ENCODE measurements around the gene DOCK4. TPM values are rescaled to one million over a fixed set of nuclear protein-coding genes. Genes with fewer than 3 reads are reported as not detected.

Gene DOCK4
- total RNA-seq, 1 donor from 2014 or later: 60.3 TPM

DNA sequence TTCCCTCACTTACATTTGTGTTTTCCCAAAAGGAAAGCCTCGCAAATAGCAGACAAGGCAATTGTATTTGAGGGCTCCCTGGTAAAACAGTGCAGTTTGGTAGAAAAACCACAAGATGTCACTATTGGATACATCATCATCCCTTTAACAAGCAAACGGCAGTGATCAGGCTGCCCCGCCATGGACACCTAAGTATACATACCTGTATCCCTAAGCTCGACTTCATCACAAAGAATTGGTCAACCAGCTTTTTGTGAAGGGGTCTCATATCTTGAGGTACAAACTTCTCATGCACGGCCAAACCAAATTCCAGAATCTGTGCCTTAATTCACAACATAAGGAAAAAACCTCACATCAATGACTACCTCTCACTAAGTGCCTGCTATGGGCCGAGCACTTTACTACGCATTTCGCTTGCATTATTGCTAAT is 464.4 kb downstream of the DOCK4 start:
- TF ChIP-seq, protein P1, sequence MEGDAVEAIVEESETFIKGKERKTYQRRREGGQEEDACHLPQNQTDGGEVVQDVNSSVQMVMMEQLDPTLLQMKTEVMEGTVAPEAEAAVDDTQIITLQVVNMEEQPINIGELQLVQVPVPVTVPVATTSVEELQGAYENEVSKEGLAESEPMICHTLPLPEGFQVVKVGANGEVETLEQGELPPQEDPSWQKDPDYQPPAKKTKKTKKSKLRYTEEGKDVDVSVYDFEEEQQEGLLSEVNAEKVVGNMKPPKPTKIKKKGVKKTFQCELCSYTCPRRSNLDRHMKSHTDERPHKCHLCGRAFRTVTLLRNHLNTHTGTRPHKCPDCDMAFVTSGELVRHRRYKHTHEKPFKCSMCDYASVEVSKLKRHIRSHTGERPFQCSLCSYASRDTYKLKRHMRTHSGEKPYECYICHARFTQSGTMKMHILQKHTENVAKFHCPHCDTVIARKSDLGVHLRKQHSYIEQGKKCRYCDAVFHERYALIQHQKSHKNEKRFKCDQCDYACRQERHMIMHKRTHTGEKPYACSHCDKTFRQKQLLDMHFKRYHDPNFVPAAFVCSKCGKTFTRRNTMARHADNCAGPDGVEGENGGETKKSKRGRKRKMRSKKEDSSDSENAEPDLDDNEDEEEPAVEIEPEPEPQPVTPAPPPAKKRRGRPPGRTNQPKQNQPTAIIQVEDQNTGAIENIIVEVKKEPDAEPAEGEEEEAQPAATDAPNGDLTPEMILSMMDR (IDR thresholded peaks at IDR 0.05; ENCODE audit: partially characterized antibody, unreplicated experiment): peak; percentile 67
- Mint-ChIP-seq H3K4me3 (ENCODE audit: unreplicated experiment) (no peak overlapping the region), H3K4me1 (ENCODE audit: low read depth, unreplicated experiment) (peaks cover 2% of the 10 kb centered on the region), H3K27me3 (ENCODE audit: unreplicated experiment) (peaks cover 2% of the 10 kb centered on the region), H3K36me3 (ENCODE audit: unreplicated experiment) (no peaks in the 10 kb centered on the region), H3K9me3 (ENCODE audit: unreplicated experiment) (no peaks in the 10 kb centered on the region), H3K27ac (ENCODE audit: unreplicated experiment) (no peak overlapping the region)
- peak; percentile 40 for DNase-seq

DNA sequence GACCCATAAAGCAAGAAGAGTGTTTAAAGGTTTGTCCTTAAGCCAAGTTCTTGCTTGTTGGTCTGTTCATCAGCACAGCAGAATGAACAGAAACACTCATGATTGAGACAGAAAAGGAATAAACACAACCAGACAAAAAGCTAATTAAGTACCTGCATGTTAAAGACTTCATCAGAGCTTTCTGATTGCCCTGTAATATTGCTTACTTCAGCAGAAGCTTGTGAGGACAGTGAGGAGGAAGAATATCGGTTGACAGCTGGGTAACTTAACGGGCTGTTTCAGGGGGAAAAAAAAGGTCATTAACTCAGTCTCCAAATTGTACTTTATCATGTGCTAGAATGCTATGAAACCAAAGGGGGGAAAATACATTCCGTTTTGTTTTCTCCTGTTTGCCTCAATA is 465.3 kb downstream of the DOCK4 start:
- H3K27ac Mint-ChIP-seq (ENCODE audit: unreplicated experiment): no peak overlapping the region
- H3K27me3 Mint-ChIP-seq (ENCODE audit: unreplicated experiment): no peaks in the 10 kb centered on the region
- TF ChIP-seq, protein P1 (IDR thresholded peaks at IDR 0.05; ENCODE audit: partially characterized antibody, unreplicated experiment): no peak
- peaks cover 2% of the 10 kb centered on the region for H3K4me1 Mint-ChIP-seq (ENCODE audit: low read depth, unreplicated experiment)
- DNase-seq: no peak
- H3K4me3 Mint-ChIP-seq (ENCODE audit: unreplicated experiment): no peak overlapping the region
- H3K9me3 Mint-ChIP-seq (ENCODE audit: unreplicated experiment): no peaks in the 10 kb centered on the region
- H3K36me3 Mint-ChIP-seq (ENCODE audit: unreplicated experiment): no peaks in the 10 kb centered on the region

DNA sequence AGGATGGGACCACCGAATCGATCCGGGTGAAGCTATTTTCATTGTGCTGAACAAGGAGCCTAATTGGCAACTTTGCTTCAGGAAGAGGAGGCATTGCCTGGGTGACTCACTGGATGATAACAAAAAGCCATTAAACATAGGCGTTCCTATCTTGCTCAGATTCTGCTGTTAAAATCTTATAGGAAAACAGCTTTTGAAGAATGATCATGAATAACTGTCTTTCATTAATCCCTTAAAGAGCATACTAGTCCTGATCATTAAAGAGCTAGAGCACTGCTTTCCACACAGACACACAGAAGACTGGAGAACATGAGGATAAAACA is 469.7 kb downstream of the DOCK4 start:
- Mint-ChIP-seq H3K9me3 (ENCODE audit: unreplicated experiment) (peaks cover 2% of the 10 kb centered on the region), H3K4me1 (ENCODE audit: low read depth, unreplicated experiment) (peaks cover 12% of the 10 kb centered on the region), H3K36me3 (ENCODE audit: unreplicated experiment) (no peaks in the 10 kb centered on the region), H3K4me3 (ENCODE audit: unreplicated experiment) (no peak overlapping the region), H3K27ac (ENCODE audit: unreplicated experiment) (no peak overlapping the region), H3K27me3 (ENCODE audit: unreplicated experiment) (peaks cover 2% of the 10 kb centered on the region)
- TF ChIP-seq, protein P1 (IDR thresholded peaks at IDR 0.05; ENCODE audit: partially characterized antibody, unreplicated experiment): no peak
- no peak for DNase-seq

DNA sequence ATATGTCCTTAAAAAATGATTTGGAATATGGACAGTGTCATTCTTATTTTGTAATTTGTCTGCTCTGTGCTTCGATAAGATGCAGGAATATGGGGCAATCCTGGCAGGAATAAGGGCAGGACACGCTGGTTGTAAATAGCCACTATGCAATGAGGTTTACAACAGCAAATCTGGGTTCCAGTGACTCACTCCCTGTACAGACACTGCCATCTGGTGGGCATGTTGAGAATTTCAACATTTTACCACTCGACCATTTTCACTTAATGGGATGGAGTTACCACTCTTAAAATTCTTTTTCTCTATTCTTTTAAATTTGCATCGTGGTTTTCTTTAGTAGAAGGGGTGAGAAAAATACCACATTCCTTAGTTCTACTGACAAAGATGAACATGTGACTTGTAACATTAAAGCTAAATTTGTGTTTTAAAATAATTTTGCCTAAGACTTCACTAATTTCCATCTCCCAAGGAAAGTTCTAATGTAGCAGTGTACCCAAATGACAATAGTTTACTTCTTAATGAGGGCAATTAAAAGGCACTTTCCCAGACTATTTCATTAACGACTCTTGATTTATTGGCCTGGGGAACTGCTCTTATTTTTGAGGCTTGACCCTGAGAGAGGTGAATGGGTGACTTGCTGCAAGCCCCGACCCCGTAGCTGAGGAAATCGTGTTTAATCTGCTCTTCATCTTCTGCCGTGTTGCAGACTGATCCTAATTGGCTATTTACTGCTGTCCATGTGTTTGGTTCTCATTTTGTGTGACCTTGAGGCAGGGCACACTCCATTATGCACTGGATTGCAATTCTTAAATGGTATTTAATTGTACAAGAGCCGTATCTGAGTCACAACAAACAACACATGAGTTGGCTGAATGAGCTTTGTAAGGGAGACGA is 470.3 kb downstream of the DOCK4 start:
- Mint-ChIP-seq H3K36me3 (ENCODE audit: unreplicated experiment) (no peaks in the 10 kb centered on the region), H3K9me3 (ENCODE audit: unreplicated experiment) (peaks cover 2% of the 10 kb centered on the region), H3K27ac (ENCODE audit: unreplicated experiment) (no peak overlapping the region), H3K4me1 (ENCODE audit: low read depth, unreplicated experiment) (peaks cover 12% of the 10 kb centered on the region), H3K27me3 (ENCODE audit: unreplicated experiment) (peaks cover 2% of the 10 kb centered on the region), H3K4me3 (ENCODE audit: unreplicated experiment) (no peak overlapping the region)
- DNase-seq: peak; percentile 39
- TF ChIP-seq, protein P1 (IDR thresholded peaks at IDR 0.05; ENCODE audit: partially characterized antibody, unreplicated experiment): peak; percentile 95

DNA sequence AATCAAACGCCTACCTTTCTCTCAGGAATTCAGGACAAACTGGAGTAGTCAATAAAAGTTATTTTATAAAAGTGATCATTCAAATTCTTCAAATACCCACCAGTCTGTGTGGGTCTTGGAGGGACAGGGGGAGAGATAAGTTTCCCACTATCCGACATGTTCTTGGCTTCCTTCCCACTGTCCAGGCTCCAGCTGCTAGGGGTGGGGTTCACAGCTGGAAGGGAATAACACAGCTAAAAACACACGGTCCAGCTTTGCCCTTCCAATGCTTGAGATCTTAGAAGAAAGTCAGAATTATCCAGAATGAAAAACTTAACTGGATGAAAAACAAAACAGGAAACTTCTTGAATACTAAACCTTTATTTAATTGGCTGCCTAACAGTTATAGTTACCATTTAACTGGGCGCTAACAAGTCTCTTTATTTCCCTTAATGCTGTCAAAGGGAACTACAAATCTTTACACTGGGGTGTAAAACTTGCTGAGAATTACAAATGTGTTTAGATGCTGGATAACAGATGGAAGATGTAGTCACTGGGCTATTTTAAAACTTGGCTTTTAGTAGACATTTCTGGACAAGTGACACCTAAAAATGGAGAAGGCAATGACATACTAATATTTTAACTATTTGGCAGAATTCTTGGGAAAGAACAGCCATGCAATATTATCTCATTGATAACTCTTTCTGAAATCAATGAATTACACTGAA is 471.1 kb downstream of the DOCK4 start:
- no peak overlapping the region for H3K4me3 Mint-ChIP-seq (ENCODE audit: unreplicated experiment)
- no peaks in the 10 kb centered on the region for H3K36me3 Mint-ChIP-seq (ENCODE audit: unreplicated experiment)
- DNase-seq: no peak
- TF ChIP-seq, protein P1 (IDR thresholded peaks at IDR 0.05; ENCODE audit: partially characterized antibody, unreplicated experiment): no peak
- H3K27me3 Mint-ChIP-seq (ENCODE audit: unreplicated experiment): peaks cover 2% of the 10 kb centered on the region
- peaks cover 10% of the 10 kb centered on the region for H3K4me1 Mint-ChIP-seq (ENCODE audit: low read depth, unreplicated experiment)
- H3K9me3 Mint-ChIP-seq (ENCODE audit: unreplicated experiment): peaks cover 2% of the 10 kb centered on the region
- no peak overlapping the region for H3K27ac Mint-ChIP-seq (ENCODE audit: unreplicated experiment)
